ENCODE data around the gene SETD3. TPM values are rescaled to one million over a fixed set of nuclear protein-coding genes. Genes with fewer than 3 reads are reported as not detected.

SETD3 gene
- total RNA-seq, 4 donors from 2014 or later: 29.1 to 65.4 (median 36.3) TPM

DNA sequence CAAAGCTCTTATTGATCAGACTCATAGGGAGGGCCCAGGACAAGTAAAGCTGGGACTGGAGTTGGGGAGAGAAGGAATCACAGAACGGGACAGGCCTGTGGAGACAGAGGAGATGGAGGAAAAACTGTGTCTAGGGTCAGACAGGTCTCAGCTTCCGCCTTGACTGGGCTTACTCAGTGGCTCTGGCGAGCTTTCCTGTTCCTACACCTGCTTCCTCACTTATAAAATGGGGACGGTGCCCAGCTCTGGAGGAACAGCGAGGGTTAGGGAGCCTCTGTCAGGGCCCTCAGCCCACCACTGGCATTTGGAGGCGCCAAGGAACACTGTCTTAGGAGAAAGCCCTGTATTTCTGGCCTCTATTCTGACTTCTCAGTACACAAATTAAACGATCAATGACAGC, 34.7 kb downstream of the SETD3 start:
- no peak for DNase-seq
- intact Hi-C loops (cut with DNase I): no loop called here
- H3K36me3 ChIP-seq: peaks cover 0 to 99% (median 3%) of the 10 kb centered on the region in 3 donors
- no peak for TF ChIP-seq POLR2A (IDR thresholded peaks at IDR 0.05)
- TF ChIP-seq, protein P1, sequence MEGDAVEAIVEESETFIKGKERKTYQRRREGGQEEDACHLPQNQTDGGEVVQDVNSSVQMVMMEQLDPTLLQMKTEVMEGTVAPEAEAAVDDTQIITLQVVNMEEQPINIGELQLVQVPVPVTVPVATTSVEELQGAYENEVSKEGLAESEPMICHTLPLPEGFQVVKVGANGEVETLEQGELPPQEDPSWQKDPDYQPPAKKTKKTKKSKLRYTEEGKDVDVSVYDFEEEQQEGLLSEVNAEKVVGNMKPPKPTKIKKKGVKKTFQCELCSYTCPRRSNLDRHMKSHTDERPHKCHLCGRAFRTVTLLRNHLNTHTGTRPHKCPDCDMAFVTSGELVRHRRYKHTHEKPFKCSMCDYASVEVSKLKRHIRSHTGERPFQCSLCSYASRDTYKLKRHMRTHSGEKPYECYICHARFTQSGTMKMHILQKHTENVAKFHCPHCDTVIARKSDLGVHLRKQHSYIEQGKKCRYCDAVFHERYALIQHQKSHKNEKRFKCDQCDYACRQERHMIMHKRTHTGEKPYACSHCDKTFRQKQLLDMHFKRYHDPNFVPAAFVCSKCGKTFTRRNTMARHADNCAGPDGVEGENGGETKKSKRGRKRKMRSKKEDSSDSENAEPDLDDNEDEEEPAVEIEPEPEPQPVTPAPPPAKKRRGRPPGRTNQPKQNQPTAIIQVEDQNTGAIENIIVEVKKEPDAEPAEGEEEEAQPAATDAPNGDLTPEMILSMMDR (IDR thresholded peaks at IDR 0.05): no peak
- no peak overlapping the region for H3K27ac ChIP-seq
- no peak overlapping the region for H3K4me3 ChIP-seq
- peaks cover 5 to 21% (median 11%) of the 10 kb centered on the region in 3 donors for H3K4me1 ChIP-seq
- no peaks in the 10 kb centered on the region for H3K9me3 ChIP-seq
- no peaks in the 10 kb centered on the region for H3K27me3 ChIP-seq
- 82 to 84% methylated on average over 6 of the region's 7 CpGs for WGBS, 2 donors

GRCh38 chr14:99441918-99442317, 38.7 kb downstream of the SETD3 start:
- H3K27me3 ChIP-seq: no peaks in the 10 kb centered on the region
- no peak overlapping the region for H3K4me3 ChIP-seq
- intact Hi-C loops (cut with DNase I): no loop called here
- peaks cover 0 to 96% (median under 1%) of the 10 kb centered on the region in 3 donors for H3K36me3 ChIP-seq
- no peak overlapping the region for H3K27ac ChIP-seq
- DNase-seq: no peak
- WGBS, 2 donors: 83 to 91% methylated on average over 6 to 7 of the region's 7 CpGs
- H3K9me3 ChIP-seq: no peaks in the 10 kb centered on the region
- TF ChIP-seq, protein P1 (IDR thresholded peaks at IDR 0.05): no peak
- H3K4me1 ChIP-seq: peaks cover 1 to 7% (median 2%) of the 10 kb centered on the region in 3 donors

DNA sequence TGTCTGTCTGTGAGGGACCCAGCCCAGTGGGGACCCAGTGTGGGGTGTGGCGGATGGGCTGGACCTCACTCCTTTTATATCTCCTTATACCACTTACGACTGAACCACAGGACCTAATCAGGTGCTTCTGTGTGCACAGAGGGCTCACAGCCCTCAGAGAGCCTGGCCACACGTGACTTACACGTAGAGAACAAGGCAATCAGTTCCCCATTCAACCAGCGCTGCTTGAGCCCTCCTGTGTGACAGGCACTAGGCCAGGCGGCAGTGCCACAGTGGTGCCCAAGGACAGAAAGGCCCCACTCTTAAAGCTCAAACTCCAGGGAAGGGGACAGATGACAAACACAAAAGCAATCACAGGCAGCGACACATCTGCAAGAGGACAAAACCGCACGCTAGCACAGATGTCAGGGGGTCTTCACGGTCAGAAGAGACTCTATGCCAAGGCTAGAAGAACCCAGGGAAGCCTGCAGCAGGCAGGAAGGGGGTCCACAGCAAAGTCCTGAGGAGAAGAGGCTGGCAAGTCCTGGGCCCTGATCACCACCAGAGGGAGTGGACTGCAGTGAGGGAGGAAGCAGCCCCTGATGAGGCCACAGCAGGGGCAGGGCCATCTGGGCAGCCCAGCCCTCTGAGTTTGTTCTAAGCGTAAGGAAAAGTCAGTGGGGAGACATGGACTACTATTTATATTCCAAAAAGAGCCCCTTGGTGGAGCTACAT, 39.3 kb downstream of the SETD3 start:
- H3K9me3 ChIP-seq: no peaks in the 10 kb centered on the region
- no peak for DNase-seq
- 94 to 96% methylated on average over 8 to 9 of the region's 11 CpGs for WGBS, 2 donors
- peaks cover 0 to 8% (median 7%) of the 10 kb centered on the region in 3 donors for H3K4me1 ChIP-seq
- TF ChIP-seq POLR2A (IDR thresholded peaks at IDR 0.05): no peak
- TF ChIP-seq, protein P1 (IDR thresholded peaks at IDR 0.05): no peak
- intact Hi-C loops (cut with DNase I): no loop called here
- H3K36me3 ChIP-seq: peaks cover 0 to 96% (median 0%) of the 10 kb centered on the region in 3 donors
- no peak overlapping the region for H3K4me3 ChIP-seq
- H3K27me3 ChIP-seq: no peaks in the 10 kb centered on the region
- H3K27ac ChIP-seq: no peak overlapping the region

DNA sequence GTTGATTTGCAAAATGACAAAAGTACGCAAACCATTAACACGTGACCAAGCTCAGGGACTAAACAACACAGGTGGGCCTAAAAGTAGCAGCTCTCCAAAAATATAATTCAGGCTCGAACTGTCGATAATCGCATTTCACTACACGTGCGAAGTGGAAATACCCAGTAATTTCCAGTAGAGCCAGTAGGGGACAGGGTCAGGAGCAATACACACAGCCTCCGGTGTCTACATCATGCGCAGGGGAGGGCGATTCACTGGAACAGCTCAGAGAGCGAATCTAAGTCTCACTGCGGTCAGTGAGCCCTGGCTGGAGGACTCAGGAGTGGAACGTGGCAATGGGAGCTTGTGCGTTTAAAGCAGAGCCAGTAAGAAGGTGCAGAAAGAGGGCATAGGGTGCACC, 40.4 kb downstream of the SETD3 start:
- intact Hi-C loops (cut with DNase I): no loop called here
- no peaks in the 10 kb centered on the region for H3K27me3 ChIP-seq
- H3K4me3 ChIP-seq: no peak overlapping the region
- peaks cover 0 to 10% (median 7%) of the 10 kb centered on the region in 3 donors for H3K4me1 ChIP-seq
- no peak for DNase-seq
- no peaks in the 10 kb centered on the region for H3K9me3 ChIP-seq
- WGBS, 2 donors: 88 to 91% methylated on average over 14 of the region's 14 CpGs
- no peak overlapping the region for H3K27ac ChIP-seq
- H3K36me3 ChIP-seq: peaks cover 0 to 96% (median 0%) of the 10 kb centered on the region in 3 donors
- TF ChIP-seq POLR2A (IDR thresholded peaks at IDR 0.05): no peak
- TF ChIP-seq, protein P1 (IDR thresholded peaks at IDR 0.05): no peak

DNA sequence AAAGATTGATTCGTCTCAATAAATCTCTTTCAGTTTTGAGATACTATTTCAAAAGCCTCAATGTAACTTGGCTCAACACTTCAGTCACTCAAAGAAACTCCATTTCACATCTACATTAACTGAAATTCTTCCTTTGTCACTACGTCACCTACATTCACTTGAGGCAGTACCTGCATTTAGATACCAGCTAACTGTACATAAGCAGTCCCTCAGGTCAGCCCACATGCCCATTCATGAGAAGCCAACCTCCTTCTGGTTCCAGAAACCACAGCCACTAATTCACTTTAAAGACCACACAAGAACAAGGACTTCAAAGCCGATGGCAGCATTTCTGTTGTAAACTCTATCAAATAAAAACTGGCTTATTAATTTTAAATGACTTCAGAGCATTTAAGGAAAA, 43.0 kb downstream of the SETD3 start:
- no peaks in the 10 kb centered on the region for H3K27me3 ChIP-seq
- WGBS, 2 donors: 58 to 69% methylated on average over 3 of the region's 3 CpGs
- TF ChIP-seq, protein P1 (IDR thresholded peaks at IDR 0.05): no peak
- no peak for TF ChIP-seq POLR2A (IDR thresholded peaks at IDR 0.05)
- H3K4me3 ChIP-seq: no peak overlapping the region
- no peak for DNase-seq
- no peaks in the 10 kb centered on the region for H3K9me3 ChIP-seq
- H3K27ac ChIP-seq: no peak overlapping the region
- peaks cover 0 to 10% (median 7%) of the 10 kb centered on the region in 3 donors for H3K4me1 ChIP-seq
- peaks cover 0 to 85% (median 0%) of the 10 kb centered on the region in 3 donors for H3K36me3 ChIP-seq
- intact Hi-C loops (cut with DNase I): no loop called here
